Activated T-helper 1 cell treated with anti-CD3 and anti-CD28 coated beads, Interleukin-12 subunit alpha, Interleukin-12 subunit beta, Interleukin-2, Interleukin-4 antibody, amounts not matched to agents 30 ng/mL and 10 ng/mL and 1 ng/mL, durations not matched to agents 14 hours and 24 hours and 36 hours (primary cell): ENCODE data around the gene MTA3. TPM values are rescaled to one million over a fixed set of nuclear protein-coding genes. Genes with fewer than 3 reads are reported as not detected.
"Not testable (repeated sequence)": the region's sequence is repeated elsewhere in the genome, so short reads cannot be mapped to it uniquely, and the experiment has no call there.

Source experiments
- DNase-seq: peaks from one replicate; pipeline ENCODE4 v3.0.0; 2021; ENCODE audit warnings: low spot score
- H3K27ac Mint-ChIP-seq: one replicate; pipeline ENCODE4 v1.8.0; 2021; ENCODE audit warnings: mild to moderate bottlenecking, mixed read lengths
- H3K27me3 Mint-ChIP-seq: one replicate; pipeline ENCODE4 v1.8.0; 2022; ENCODE audit warnings: mild to moderate bottlenecking, moderate library complexity, mixed read lengths; ENCODE audit not compliant: insufficient read depth
- H3K36me3 Mint-ChIP-seq: one replicate; pipeline ENCODE4 v1.8.0; 2021; ENCODE audit warnings: low read depth, mixed read lengths
- H3K4me1 Mint-ChIP-seq: one replicate; pipeline ENCODE4 v1.8.0; 2021; ENCODE audit warnings: low read depth, mixed read lengths
- H3K4me3 Mint-ChIP-seq: one replicate; pipeline ENCODE4 v1.8.0; 2021; ENCODE audit warnings: mild to moderate bottlenecking, moderate library complexity, mixed read lengths
- H3K9me3 Mint-ChIP-seq: one replicate; pipeline ENCODE4 v1.8.0; 2021; ENCODE audit warnings: mixed read lengths
- intact Hi-C: fragments of 100-400 bp; cut with micrococcal nuclease; formaldehyde crosslinking; loops from one replicate; pipeline ENCODE4 v1.15.1; 2024
- total RNA-seq: library from RNA; stranded (reverse); gene quantifications from 2 replicates; pipeline ENCODE4 v1.2.3, GENCODE V29; 2022

The MTA3 gene
- total RNA-seq, 1 donor from 2014 or later = 29.4 TPM

- H3K4me3 Mint-ChIP-seq = peak overlapping the region; percentile 92
These were observed 1.5 kb downstream of the MTA3 start for GRCh38 chr2:42569883-42570282.

GRCh38 chr2:42572297-42573081 is 4.1 kb downstream of the MTA3 start:
- H3K27ac Mint-ChIP-seq = no peak overlapping the region
- H3K4me1 Mint-ChIP-seq = peaks cover 31% of the 10 kb centered on the region
- intact Hi-C loops = no loop called here
- H3K4me3 Mint-ChIP-seq = no peak overlapping the region
- DNase-seq = no peak
- H3K9me3 Mint-ChIP-seq = no peaks in the 10 kb centered on the region
- H3K36me3 Mint-ChIP-seq = peaks cover 22% of the 10 kb centered on the region
- H3K27me3 Mint-ChIP-seq = no peaks in the 10 kb centered on the region

More at GRCh38 chr2:42569883-42570282, 1.5 kb downstream of the MTA3 start:
- peaks cover 11% of the 10 kb centered on the region for H3K36me3 Mint-ChIP-seq
- intact Hi-C loops = loop anchor here (1.0 to 5.0 kb wide), 3 partner anchors 75 to 209 kb away; partner anchors contain the start of gene COX7A2L
- DNase-seq = no peak
- H3K9me3 Mint-ChIP-seq = no peaks in the 10 kb centered on the region
- H3K4me1 Mint-ChIP-seq = peaks cover 21% of the 10 kb centered on the region
- H3K27me3 Mint-ChIP-seq = no peaks in the 10 kb centered on the region
- peak overlapping the region; percentile 88 for H3K27ac Mint-ChIP-seq

- DNase-seq = no peak
- Mint-ChIP-seq H3K9me3 (no peaks in the 10 kb centered on the region), H3K4me1 (peaks cover 27% of the 10 kb centered on the region), H3K4me3 (no peak overlapping the region), H3K27ac (no peak overlapping the region), H3K27me3 (no peaks in the 10 kb centered on the region), H3K36me3 (peaks cover 22% of the 10 kb centered on the region)
- intact Hi-C loops = no loop called here
These were observed 4.8 kb downstream of the MTA3 start for GRCh38 chr2:42573256-42573655.

GRCh38 chr2:42575458-42576064 is 7.1 kb downstream of the MTA3 start:
- no peaks in the 10 kb centered on the region for H3K27me3 Mint-ChIP-seq
- no peak overlapping the region for H3K27ac Mint-ChIP-seq
- DNase-seq = no peak
- intact Hi-C loops = loop anchor here (1.0 kb wide), 1 partner anchor 9 kb away; no protein-coding TSS in a partner anchor
- no peak overlapping the region for H3K4me3 Mint-ChIP-seq
- no peaks in the 10 kb centered on the region for H3K9me3 Mint-ChIP-seq
- H3K36me3 Mint-ChIP-seq = peaks cover 25% of the 10 kb centered on the region
- peaks cover 15% of the 10 kb centered on the region for H3K4me1 Mint-ChIP-seq

- no peak overlapping the region for H3K27ac Mint-ChIP-seq
- intact Hi-C loops = no loop called here
- H3K27me3 Mint-ChIP-seq = no peaks in the 10 kb centered on the region
- no peak overlapping the region for H3K4me3 Mint-ChIP-seq
- H3K9me3 Mint-ChIP-seq = no peaks in the 10 kb centered on the region
- DNase-seq = no peak
- H3K4me1 Mint-ChIP-seq = peaks cover 15% of the 10 kb centered on the region
- H3K36me3 Mint-ChIP-seq = peaks cover 31% of the 10 kb centered on the region
These were observed 10.2 kb downstream of the MTA3 start for GRCh38 chr2:42578621-42579020.

- Mint-ChIP-seq H3K36me3 (peaks cover 22% of the 10 kb centered on the region), H3K27me3 (no peaks in the 10 kb centered on the region), H3K27ac (no peak overlapping the region), H3K4me3 (no peak overlapping the region), H3K9me3 (no peaks in the 10 kb centered on the region), H3K4me1 (peaks cover 1% of the 10 kb centered on the region)
- intact Hi-C loops = no loop called here
- DNase-seq = no peak
These were observed 12.8 kb downstream of the MTA3 start for GRCh38 chr2:42581257-42581656.

GRCh38 chr2:42584628-42585027 is 16.2 kb downstream of the MTA3 start:
- H3K4me3 Mint-ChIP-seq, intact Hi-C loops, H3K27ac Mint-ChIP-seq, H3K27me3 Mint-ChIP-seq, DNase-seq, H3K9me3 Mint-ChIP-seq, H3K4me1 Mint-ChIP-seq: not testable (repeated sequence)
- H3K36me3 Mint-ChIP-seq = peaks cover 17% of the 10 kb centered on the region

- Mint-ChIP-seq H3K27ac (no peak overlapping the region), H3K9me3 (no peaks in the 10 kb centered on the region), H3K4me1 (peaks cover 13% of the 10 kb centered on the region), H3K4me3 (no peak overlapping the region), H3K36me3 (peaks cover 16% of the 10 kb centered on the region), H3K27me3 (no peaks in the 10 kb centered on the region)
- intact Hi-C loops = no loop called here
- no peak for DNase-seq
These were observed 17.3 kb downstream of the MTA3 start for GRCh38 chr2:42585779-42586178.

GRCh38 chr2:42587526-42588117 is 19.2 kb downstream of the MTA3 start:
- Mint-ChIP-seq H3K27ac (no peak overlapping the region), H3K9me3 (no peaks in the 10 kb centered on the region), H3K4me1 (peaks cover 15% of the 10 kb centered on the region), H3K36me3 (peaks cover 14% of the 10 kb centered on the region), H3K27me3 (no peaks in the 10 kb centered on the region), H3K4me3 (no peak overlapping the region)
- intact Hi-C loops = no loop called here
- no peak for DNase-seq

GRCh38 chr2:42588121-42588520 is 19.7 kb downstream of the MTA3 start:
- H3K9me3 Mint-ChIP-seq = no peaks in the 10 kb centered on the region

GRCh38 chr2:42590176-42590575 is 21.7 kb downstream of the MTA3 start:
- intact Hi-C loops = no loop called here
- Mint-ChIP-seq H3K4me3 (no peak overlapping the region), H3K27me3 (no peaks in the 10 kb centered on the region), H3K4me1 (peaks cover 15% of the 10 kb centered on the region), H3K27ac (no peak overlapping the region), H3K9me3 (no peaks in the 10 kb centered on the region), H3K36me3 (peaks cover 9% of the 10 kb centered on the region)
- DNase-seq = no peak

More at GRCh38 chr2:42588121-42588520, 19.7 kb downstream of the MTA3 start:
- H3K27ac Mint-ChIP-seq = no peak overlapping the region
- H3K27me3 Mint-ChIP-seq = no peaks in the 10 kb centered on the region
- H3K36me3 Mint-ChIP-seq = peaks cover 9% of the 10 kb centered on the region
- H3K4me3 Mint-ChIP-seq = no peak overlapping the region
- intact Hi-C loops = no loop called here
- DNase-seq = no peak
- H3K4me1 Mint-ChIP-seq = peaks cover 15% of the 10 kb centered on the region

GRCh38 chr2:42593282-42593681 is 24.9 kb downstream of the MTA3 start:
- Mint-ChIP-seq H3K36me3 (peaks cover 6% of the 10 kb centered on the region), H3K4me1 (peaks cover 15% of the 10 kb centered on the region), H3K27me3 (no peaks in the 10 kb centered on the region), H3K9me3 (no peaks in the 10 kb centered on the region), H3K27ac (no peak overlapping the region), H3K4me3 (no peak overlapping the region)
- no peak for DNase-seq
- intact Hi-C loops = no loop called here

GRCh38 chr2:42598656-42599055 is 30.2 kb downstream of the MTA3 start:
- Mint-ChIP-seq H3K27me3 (no peaks in the 10 kb centered on the region), H3K27ac (no peak overlapping the region), H3K9me3 (no peaks in the 10 kb centered on the region), H3K4me1 (peaks cover 10% of the 10 kb centered on the region), H3K36me3 (peaks cover 2% of the 10 kb centered on the region), H3K4me3 (no peak overlapping the region)
- no peak for DNase-seq
- intact Hi-C loops = no loop called here
